Sigmoid colon (tissue), 7 donors: ENCODE measurements around the gene RPH3AL. TPM values are rescaled to one million over a fixed set of nuclear protein-coding genes. Genes with fewer than 3 reads are reported as not detected.

Source experiments
- DNase-seq: peaks from one replicate; pipeline ENCODE4 v3.0.0-alpha.2; 2019
- H3K27ac ChIP-seq, 4 donors: fragments of 200-600 bp; sonication (generic); one replicate each; pipeline ENCODE4 v1.5.1; 2016 to 2019; ENCODE audit warnings: mild to moderate bottlenecking in 1 of 4
- H3K27me3 ChIP-seq, 3 donors: fragments of 200-600 bp; sonication (generic); one replicate each; pipeline ENCODE4 v1.5.1; 2019; ENCODE audit warnings: mild to moderate bottlenecking in 1 of 3
- H3K36me3 ChIP-seq, 4 donors: fragments of 200-600 bp; sonication (generic); one replicate each; pipeline ENCODE4 v1.5.1; 2016 to 2019
- H3K4me1 ChIP-seq, 4 donors: fragments of 200-600 bp; sonication (generic); one replicate each; pipeline ENCODE4 v1.5.1; 2017 to 2019
- H3K4me3 ChIP-seq, 4 donors: fragments of 200-600 bp; sonication (generic); one replicate each; pipeline ENCODE4 v1.5.1; 2017 to 2019; ENCODE audit warnings: mild to moderate bottlenecking in 2 of 4, moderate library complexity in 1 of 4
- H3K9me3 ChIP-seq, 4 donors: fragments of 200-600 bp in 3 of 4; sonication (generic) in 3 of 4; one replicate each; pipeline versions ENCODE4 v1.5.1 to v1.6.1; 2013 to 2019
- EP300 ChIP-seq, 4 donors: sonication (generic); formaldehyde crosslinking; IDR thresholded peaks; one replicate each; pipeline ENCODE4 v1.6.1; 2017; ENCODE audit warnings: antibody characterized with exemption in 4 of 4
- POLR2A ChIP-seq, 2 donors: fragments of 450-650 bp; IDR thresholded peaks; one replicate each; pipeline ENCODE4 v1.6.1; 2016; ENCODE audit warnings: antibody characterized with exemption in 2 of 2, mild to moderate bottlenecking in 2 of 2, moderate library complexity in 2 of 2
- POLR2AphosphoS5 ChIP-seq, 4 donors: sonication (generic); formaldehyde crosslinking; IDR thresholded peaks; one replicate each; pipeline ENCODE4 v1.6.1; 2017; ENCODE audit warnings: antibody characterized with exemption in 4 of 4
- WGBS, 2 donors: extraction: QIAGEN DNeasy Blood & Tissue Kit; methylation state at CpG; one replicate each; pipeline ENCODE4 v1.1.7; 2013; 5-methylcytosine and 5-hydroxymethylcytosine counted together
- intact Hi-C: fragments of 100-400 bp; cut with DNase I; formaldehyde crosslinking; loops from one replicate; pipeline ENCODE4 v1.15.1; 2023
- polyA plus RNA-seq, 3 donors: library from polyadenylated mRNA; stranded (reverse); fragments of 200-250 nt; gene quantifications; one replicate each; pipeline ENCODE4 v1.2.3, GENCODE V29; 2013
- total RNA-seq, 4 donors: library from RNA; depleted of rRNA; stranded (reverse); fragments of >200 nt; gene quantifications; one replicate each; pipeline ENCODE4 v1.1.0, GENCODE V29; 2016
- TF ChIP-seq, protein P1 (sequence below), 4 experiments: fragments of 450-650 bp in 3 of 4; fragments of 200-600 bp in 1 of 4; IDR thresholded peaks; one replicate each; pipeline ENCODE4 v1.5.1; 2016 to 2019; ENCODE audit warnings: antibody characterized with exemption in 4 of 4, mild to moderate bottlenecking in 3 of 4, moderate library complexity in 2 of 4
- donor health status: healthy with polysubstance abuse.
- donor health status: Bipolar disorder and iron deficiency.
- donor health status: healthy.

RPH3AL gene
- total and polyA plus RNA-seq, 7 donors = 1.8 to 23.1 (median 12.7) TPM

DNA sequence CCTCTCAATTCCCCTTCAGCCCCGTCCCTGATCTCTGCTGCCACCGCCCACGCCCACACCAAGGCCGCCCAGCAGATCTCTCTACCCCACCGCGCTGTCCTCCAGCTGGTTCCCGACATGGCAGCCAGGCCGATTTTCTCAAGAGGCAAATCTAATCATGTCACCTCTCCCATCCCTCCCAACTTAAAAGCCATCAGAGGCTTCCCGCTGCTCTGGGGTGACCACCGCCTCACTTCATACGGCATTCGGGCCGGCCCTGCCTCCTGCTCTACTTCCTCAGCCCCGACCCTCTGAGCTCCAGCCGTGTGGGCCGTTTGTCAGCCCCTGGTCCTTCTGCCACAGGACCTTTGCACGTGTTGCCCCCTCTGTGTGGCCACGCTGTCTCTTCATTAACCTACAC, 63.2 kb downstream of the RPH3AL start:
- no peak overlapping the region for H3K27ac ChIP-seq
- H3K4me1 ChIP-seq = no peaks in the 10 kb centered on the region
- peak; percentile 58 for DNase-seq
- no peak overlapping the region for H3K4me3 ChIP-seq
- TF ChIP-seq, protein P1, sequence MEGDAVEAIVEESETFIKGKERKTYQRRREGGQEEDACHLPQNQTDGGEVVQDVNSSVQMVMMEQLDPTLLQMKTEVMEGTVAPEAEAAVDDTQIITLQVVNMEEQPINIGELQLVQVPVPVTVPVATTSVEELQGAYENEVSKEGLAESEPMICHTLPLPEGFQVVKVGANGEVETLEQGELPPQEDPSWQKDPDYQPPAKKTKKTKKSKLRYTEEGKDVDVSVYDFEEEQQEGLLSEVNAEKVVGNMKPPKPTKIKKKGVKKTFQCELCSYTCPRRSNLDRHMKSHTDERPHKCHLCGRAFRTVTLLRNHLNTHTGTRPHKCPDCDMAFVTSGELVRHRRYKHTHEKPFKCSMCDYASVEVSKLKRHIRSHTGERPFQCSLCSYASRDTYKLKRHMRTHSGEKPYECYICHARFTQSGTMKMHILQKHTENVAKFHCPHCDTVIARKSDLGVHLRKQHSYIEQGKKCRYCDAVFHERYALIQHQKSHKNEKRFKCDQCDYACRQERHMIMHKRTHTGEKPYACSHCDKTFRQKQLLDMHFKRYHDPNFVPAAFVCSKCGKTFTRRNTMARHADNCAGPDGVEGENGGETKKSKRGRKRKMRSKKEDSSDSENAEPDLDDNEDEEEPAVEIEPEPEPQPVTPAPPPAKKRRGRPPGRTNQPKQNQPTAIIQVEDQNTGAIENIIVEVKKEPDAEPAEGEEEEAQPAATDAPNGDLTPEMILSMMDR (IDR thresholded peaks at IDR 0.05) = no peak
- TF ChIP-seq POLR2AphosphoS5 (IDR thresholded peaks at IDR 0.05) (no peak), EP300 (IDR thresholded peaks at IDR 0.05) (no peak), POLR2A (IDR thresholded peaks at IDR 0.05) (no peak)
- intact Hi-C loops = no loop called here
- no peaks in the 10 kb centered on the region for H3K9me3 ChIP-seq
- no peaks in the 10 kb centered on the region for H3K36me3 ChIP-seq
- H3K27me3 ChIP-seq = peaks cover 0 to 5% (median 0%) of the 10 kb centered on the region in 3 donors
- 95% methylated on average over 18 of the region's 18 CpGs for WGBS, 2 donors

- DNase-seq = peak; percentile 28
- WGBS, 2 donors = 69 to 82% methylated on average over 12 to 14 of the region's 17 CpGs
- peaks cover 0 to 5% (median 0%) of the 10 kb centered on the region in 3 donors for H3K27me3 ChIP-seq
- no peak overlapping the region for H3K4me3 ChIP-seq
- no peaks in the 10 kb centered on the region for H3K9me3 ChIP-seq
- TF ChIP-seq POLR2A (IDR thresholded peaks at IDR 0.05) (no peak), EP300 (IDR thresholded peaks at IDR 0.05) (no peak), POLR2AphosphoS5 (IDR thresholded peaks at IDR 0.05) (no peak)
- TF ChIP-seq, protein P1 (IDR thresholded peaks at IDR 0.05) = no peak
- H3K27ac ChIP-seq = no peak overlapping the region
- H3K36me3 ChIP-seq = no peaks in the 10 kb centered on the region
- H3K4me1 ChIP-seq = no peaks in the 10 kb centered on the region
- intact Hi-C loops = no loop called here
These were observed 63.7 kb downstream of the RPH3AL start for GRCh38 chr17:288802-289356.

DNA sequence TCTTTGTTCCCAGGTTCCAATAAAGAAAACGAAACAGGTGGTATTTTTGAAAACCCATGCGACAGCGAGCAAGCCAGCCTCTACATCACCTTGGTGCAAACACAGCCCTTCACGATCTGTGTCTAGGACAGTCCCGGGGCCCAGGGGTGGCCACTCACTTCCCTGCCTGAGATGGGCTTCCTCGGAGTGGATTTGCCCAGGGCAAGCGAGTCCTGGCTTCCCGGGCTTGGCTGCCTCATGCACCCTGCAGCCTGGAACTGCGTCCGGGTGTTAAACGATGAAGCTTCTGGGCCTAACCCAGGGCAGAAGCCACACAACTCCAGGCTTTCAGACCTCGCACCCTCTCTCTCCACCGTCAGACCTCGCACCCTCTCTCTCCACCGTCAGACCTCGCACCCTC, 66.0 kb downstream of the RPH3AL start:
- TF ChIP-seq, protein P1 (IDR thresholded peaks at IDR 0.05) = no peak
- no peak for TF ChIP-seq POLR2AphosphoS5 (IDR thresholded peaks at IDR 0.05)
- Histone ChIP-seq H3K4me3 (no peak overlapping the region), H3K27me3 (no peaks in the 10 kb centered on the region), H3K4me1 (no peaks in the 10 kb centered on the region), H3K36me3 (no peaks in the 10 kb centered on the region), H3K27ac (no peak overlapping the region), H3K9me3 (no peaks in the 10 kb centered on the region)
- DNase-seq = peak; percentile 40
- intact Hi-C loops = no loop called here
- WGBS, 2 donors = 85 to 88% methylated on average over 15 to 16 of the region's 16 CpGs

GRCh38 chr17:285751-286422, 66.7 kb downstream of the RPH3AL start:
- peak; percentile 55 for DNase-seq
- Histone ChIP-seq H3K27ac (no peak overlapping the region), H3K4me3 (no peak overlapping the region), H3K4me1 (no peaks in the 10 kb centered on the region), H3K27me3 (no peaks in the 10 kb centered on the region), H3K9me3 (no peaks in the 10 kb centered on the region), H3K36me3 (no peaks in the 10 kb centered on the region)
- intact Hi-C loops = no loop called here
- TF ChIP-seq, protein P1 (IDR thresholded peaks at IDR 0.05) = no peak
- TF ChIP-seq POLR2A (IDR thresholded peaks at IDR 0.05) (no peak), EP300 (IDR thresholded peaks at IDR 0.05) (no peak), POLR2AphosphoS5 (IDR thresholded peaks at IDR 0.05) (no peak)
- 88 to 92% methylated on average over 31 of the region's 31 CpGs for WGBS, 2 donors
